Type B pancreatic cell (in vitro differentiated cells): ENCODE data around the gene SMIM24. TPM values are rescaled to one million over a fixed set of nuclear protein-coding genes. Genes with fewer than 3 reads are reported as not detected.
"Not testable (repeated sequence)": the region's sequence is repeated elsewhere in the genome, so short reads cannot be mapped to it uniquely, and the experiment has no call there.

Experiments
- DNase-seq: peaks from one replicate; pipeline ENCODE4 v3.0.0; 2021; ENCODE audit warnings: mixed read lengths; ENCODE audit not compliant: unreplicated experiment; ENCODE audit errors: extremely low spot score
- H3K27ac Mint-ChIP-seq: 2 replicates; pipeline ENCODE4 v1.8.0; 2021; ENCODE audit warnings: mild to moderate bottlenecking, mixed read lengths
- H3K27me3 Mint-ChIP-seq: 2 replicates; pipeline ENCODE4 v1.8.0; 2021; ENCODE audit warnings: mixed read lengths
- H3K36me3 Mint-ChIP-seq: 2 replicates; pipeline ENCODE4 v1.8.0; 2021; ENCODE audit warnings: mixed read lengths
- H3K4me1 Mint-ChIP-seq: one replicate; pipeline ENCODE4 v1.8.0; 2021; ENCODE audit warnings: mixed read lengths; ENCODE audit not compliant: unreplicated experiment
- H3K4me3 Mint-ChIP-seq: 2 replicates; pipeline ENCODE4 v1.8.0; 2021; ENCODE audit warnings: mild to moderate bottlenecking, mixed read lengths
- H3K9me3 Mint-ChIP-seq: 2 replicates; pipeline ENCODE4 v1.8.0; 2021; ENCODE audit warnings: mixed read lengths
- CTCF ChIP-seq: fragments of 200-600 bp; sonication (generic); conservative IDR thresholded peaks from 2 replicates; pipeline ENCODE4 v1.5.0; 2021; ENCODE audit warnings: antibody characterized with exemption, mild to moderate bottlenecking
- total RNA-seq: library from RNA; stranded (reverse); gene quantifications from 2 replicates; pipeline ENCODE4 v1.2.1, GENCODE V29; 2021; ENCODE audit warnings: low replicate concordance

The SMIM24 gene
- total RNA-seq, 1 donor from 2014 or later = 7.0 TPM

GRCh38 chr19:3451451-3451866, 28.9 kb downstream of the SMIM24 start:
- no peak overlapping the region for H3K4me3 Mint-ChIP-seq
- peaks cover 5% of the 10 kb centered on the region for H3K4me1 Mint-ChIP-seq
- TF ChIP-seq CTCF = no peak
- DNase-seq = no peak
- peaks cover 6% of the 10 kb centered on the region for H3K36me3 Mint-ChIP-seq
- no peaks in the 10 kb centered on the region for H3K27me3 Mint-ChIP-seq
- H3K9me3 Mint-ChIP-seq = no peaks in the 10 kb centered on the region
- H3K27ac Mint-ChIP-seq = peak overlapping the region; percentile 6

GRCh38 chr19:3450796-3451411, 29.4 kb downstream of the SMIM24 start:
- Mint-ChIP-seq H3K36me3 (peaks cover 6% of the 10 kb centered on the region), H3K27me3 (no peaks in the 10 kb centered on the region), H3K4me3 (no peak overlapping the region), H3K27ac (peak overlapping the region; percentile 6), H3K9me3 (no peaks in the 10 kb centered on the region), H3K4me1 (peaks cover 5% of the 10 kb centered on the region)
- no peak for DNase-seq
- no peak for TF ChIP-seq CTCF

- H3K27ac Mint-ChIP-seq = no peak overlapping the region
- peaks cover 14% of the 10 kb centered on the region for H3K4me1 Mint-ChIP-seq
- no peaks in the 10 kb centered on the region for H3K9me3 Mint-ChIP-seq
- H3K4me3 Mint-ChIP-seq = no peak overlapping the region
- DNase-seq = no peak
- H3K27me3 Mint-ChIP-seq = no peaks in the 10 kb centered on the region
- H3K36me3 Mint-ChIP-seq = peaks cover 6% of the 10 kb centered on the region
- no peak for TF ChIP-seq CTCF
Observed at GRCh38 chr19:3448616-3449334, 31.6 kb downstream of the SMIM24 start.

- not testable (repeated sequence) for H3K36me3 Mint-ChIP-seq
Observed at GRCh38 chr19:3446657-3447056, 33.7 kb downstream of the SMIM24 start.

GRCh38 chr19:3444695-3445234, 35.6 kb downstream of the SMIM24 start:
- no peaks in the 10 kb centered on the region for H3K9me3 Mint-ChIP-seq
- DNase-seq = no peak
- H3K27ac Mint-ChIP-seq = no peak overlapping the region
- peaks cover 11% of the 10 kb centered on the region for H3K4me1 Mint-ChIP-seq
- peak overlapping the region; percentile 65 for H3K4me3 Mint-ChIP-seq
- no peaks in the 10 kb centered on the region for H3K27me3 Mint-ChIP-seq
- TF ChIP-seq CTCF = peak; percentile 3
- H3K36me3 Mint-ChIP-seq = no peaks in the 10 kb centered on the region

More at GRCh38 chr19:3446657-3447056, 33.7 kb downstream of the SMIM24 start:
- not testable (repeated sequence) for H3K9me3 Mint-ChIP-seq, DNase-seq, H3K27ac Mint-ChIP-seq, H3K4me3 Mint-ChIP-seq, H3K27me3 Mint-ChIP-seq
- peaks cover 15% of the 10 kb centered on the region for H3K4me1 Mint-ChIP-seq
